Measurements from ENCODE around the gene LGMN. TPM values are rescaled to one million over a fixed set of nuclear protein-coding genes. Genes with fewer than 3 reads are reported as not detected.

Gene LGMN
- total and polyA plus RNA-seq, 2 of the 8 experiments (the other 6 are each of a cell fraction or from before 2014, with no cell fraction given) = 57.4 to 83.4 TPM

GRCh38 chr14:92688434-92689375, 59.7 kb downstream of the LGMN start (continued):
- TF ChIP-seq POLR2AphosphoS5 (IDR thresholded peaks at IDR 0.05; ENCODE audit: low read depth, low read length) = no peak
- TF ChIP-seq SP2 (IDR thresholded peaks at IDR 0.05; ENCODE audit: low read length) = no peak
- no peak for TF ChIP-seq ZNF274 (IDR thresholded peaks at IDR 0.05; ENCODE audit: borderline replicate concordance, extremely low read depth, low read length)
- no peak for TF ChIP-seq POU5F1 (IDR thresholded peaks at IDR 0.05; ENCODE audit: low read depth, low read length)
- TF ChIP-seq SP1 (IDR thresholded peaks at IDR 0.05; ENCODE audit: low read depth, low read length) = no peak
- TF ChIP-seq SIRT6 (IDR thresholded peaks at IDR 0.05; ENCODE audit: low read length) = no peak
- no peak for TF ChIP-seq CEBPB (IDR thresholded peaks at IDR 0.05; ENCODE audit: low read depth, low read length)
- TF ChIP-seq MAX (IDR thresholded peaks at IDR 0.05) = no peak

Measured in H1 (cell line).